ENCODE data around the gene COX18. TPM values are rescaled to one million over a fixed set of nuclear protein-coding genes. Genes with fewer than 3 reads are reported as not detected.

The COX18 gene
- total RNA-seq, 2 donors from 2014 or later, result 31.3 to 47.4 TPM

DNA sequence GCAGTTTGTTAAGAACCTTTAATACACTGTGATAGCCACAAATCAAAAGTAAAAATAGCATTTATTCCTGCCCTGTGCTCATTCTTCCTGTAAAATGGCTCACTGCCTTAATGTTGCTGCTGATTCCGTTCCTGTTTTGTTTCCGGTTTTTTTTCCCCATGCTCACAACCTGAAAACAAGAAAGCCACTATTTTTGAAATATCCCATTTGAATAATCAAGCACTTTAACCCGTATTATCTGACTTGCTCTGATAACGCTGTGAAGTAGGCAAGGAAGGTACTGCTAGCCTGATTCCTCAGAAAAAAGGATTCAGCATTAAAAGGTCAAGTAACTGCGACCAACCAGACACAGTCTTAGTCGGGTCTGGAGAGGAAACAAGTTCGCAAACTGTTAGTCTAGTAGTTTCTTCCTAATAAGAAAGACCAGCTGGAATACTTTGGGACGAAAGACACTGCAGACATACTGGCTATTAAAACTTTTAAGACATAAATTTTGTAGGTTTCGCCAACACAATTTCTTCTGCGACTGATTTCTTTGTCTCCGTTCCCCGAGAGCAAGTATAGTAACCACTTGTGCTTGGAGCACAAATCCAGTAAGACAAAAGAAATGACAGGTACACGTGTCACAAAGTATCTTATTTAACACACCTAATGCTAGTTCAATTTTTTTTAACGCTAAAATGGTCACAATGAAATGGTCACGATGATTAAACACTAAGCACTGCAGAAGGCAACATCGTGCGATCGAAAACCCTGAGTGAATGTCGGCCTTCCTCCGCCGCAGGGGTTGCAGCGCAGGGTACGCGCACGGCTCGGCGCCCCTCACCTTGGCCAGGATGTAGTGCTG, 802 bp downstream of the COX18 start:
- H3K9me3 ChIP-seq, result no peaks in the 10 kb centered on the region
- WGBS, result under 1% methylated on average over 26 of the region's 27 CpGs
- no peak for TF ChIP-seq POLR2A (IDR thresholded peaks at IDR 0.05)
- peak; percentile 17 for TF ChIP-seq POLR2AphosphoS5 (IDR thresholded peaks at IDR 0.05)
- no peak for TF ChIP-seq CTCF (IDR thresholded peaks at IDR 0.05)
- peak overlapping the region; percentile 85 to 90 for H3K4me3 ChIP-seq
- H3K27me3 ChIP-seq (replicated peaks; ENCODE audit: insufficient read depth), result no peaks in the 10 kb centered on the region
- intact Hi-C loops (cut with DNase I), result loop anchor here (1.0 kb wide), 1 partner anchor 191 kb away; no protein-coding TSS in a partner anchor
- no peaks in the 10 kb centered on the region for H3K4me1 ChIP-seq (replicated peaks)
- peak overlapping the region; percentile 89 to 91 for H3K27ac ChIP-seq
- no peak for DNase-seq (ENCODE audit: low spot score)
- no peaks in the 10 kb centered on the region for H3K36me3 ChIP-seq

DNA sequence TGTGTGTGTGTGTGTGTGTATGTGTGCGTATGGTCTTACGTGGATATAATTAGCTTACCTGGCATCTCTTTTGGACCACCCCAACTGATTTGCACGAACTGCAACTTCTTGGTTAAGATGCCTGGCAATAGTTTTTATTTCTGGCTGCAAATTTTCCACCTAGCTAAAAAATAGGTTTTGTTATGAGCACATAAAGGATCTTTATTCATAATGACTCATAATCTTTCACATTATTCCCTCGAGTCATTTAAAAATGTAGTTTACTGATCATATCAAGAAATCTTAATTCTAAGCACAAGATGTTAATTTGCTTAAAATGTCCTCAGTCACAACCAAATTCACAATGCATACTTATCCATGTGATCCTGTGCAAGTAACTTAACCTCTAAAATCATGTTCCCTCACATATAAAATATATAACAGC, 1.5 kb downstream of the COX18 start:
- intact Hi-C loops (cut with DNase I), result no loop called here
- 29% methylated on average over 4 of the region's 4 CpGs for WGBS
- TF ChIP-seq POLR2A (IDR thresholded peaks at IDR 0.05) (no peak), CTCF (IDR thresholded peaks at IDR 0.05) (no peak), POLR2AphosphoS5 (IDR thresholded peaks at IDR 0.05) (no peak)
- Histone ChIP-seq H3K4me1 (replicated peaks) (no peaks in the 10 kb centered on the region), H3K9me3 (no peaks in the 10 kb centered on the region), H3K36me3 (no peaks in the 10 kb centered on the region), H3K27me3 (replicated peaks; ENCODE audit: insufficient read depth) (no peaks in the 10 kb centered on the region), H3K4me3 (peak overlapping the region; percentile 85 to 90), H3K27ac (peak overlapping the region; percentile 89 to 91)
- DNase-seq (ENCODE audit: low spot score), result no peak

- TF ChIP-seq CTCF (IDR thresholded peaks at IDR 0.05), result no peak
- TF ChIP-seq POLR2A (IDR thresholded peaks at IDR 0.05), result no peak
- no peak for TF ChIP-seq POLR2AphosphoS5 (IDR thresholded peaks at IDR 0.05)
- H3K4me3 ChIP-seq, result no peak overlapping the region
- no peak overlapping the region for H3K27ac ChIP-seq
- H3K9me3 ChIP-seq, result no peaks in the 10 kb centered on the region
- WGBS, result 94% methylated on average over 2 of the region's 2 CpGs
- intact Hi-C loops (cut with DNase I), result no loop called here
- DNase-seq (ENCODE audit: low spot score), result no peak
- no peaks in the 10 kb centered on the region for H3K27me3 ChIP-seq (replicated peaks; ENCODE audit: insufficient read depth)
- H3K4me1 ChIP-seq (replicated peaks), result no peaks in the 10 kb centered on the region
- H3K36me3 ChIP-seq, result no peaks in the 10 kb centered on the region
These were observed 2.6 kb downstream of the COX18 start for GRCh38 chr4:73066928-73067327.

DNA sequence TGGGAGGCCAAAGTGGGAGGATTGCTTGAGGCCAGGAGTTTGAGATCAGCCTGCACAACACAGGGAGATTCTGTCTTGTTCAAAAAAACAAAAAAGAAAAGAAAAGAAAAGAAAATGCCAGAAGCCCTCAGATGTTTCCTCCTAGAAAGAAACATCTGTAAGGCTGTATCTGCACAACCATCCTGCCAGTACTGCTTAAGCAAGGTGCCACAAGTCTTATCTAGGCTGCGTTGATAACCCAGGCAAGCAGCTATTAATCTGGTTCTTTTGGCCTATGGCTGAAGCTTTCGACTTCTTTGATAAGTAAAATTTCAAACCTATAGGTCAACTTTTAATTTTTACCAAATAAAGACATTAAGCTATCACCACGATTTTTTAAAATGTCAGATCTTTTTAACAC, 3.1 kb downstream of the COX18 start:
- H3K9me3 ChIP-seq, result no peaks in the 10 kb centered on the region
- no peaks in the 10 kb centered on the region for H3K27me3 ChIP-seq (replicated peaks; ENCODE audit: insufficient read depth)
- no peak overlapping the region for H3K27ac ChIP-seq
- H3K36me3 ChIP-seq, result no peaks in the 10 kb centered on the region
- DNase-seq (ENCODE audit: low spot score), result no peak
- H3K4me1 ChIP-seq (replicated peaks), result no peaks in the 10 kb centered on the region
- intact Hi-C loops (cut with DNase I), result no loop called here
- H3K4me3 ChIP-seq, result no peak overlapping the region
- TF ChIP-seq CTCF (IDR thresholded peaks at IDR 0.05) (no peak), POLR2A (IDR thresholded peaks at IDR 0.05) (no peak), POLR2AphosphoS5 (IDR thresholded peaks at IDR 0.05) (no peak)
- WGBS, result 92% methylated on average over 3 of the region's 3 CpGs

GRCh38 chr4:73064536-73064935, 5.0 kb downstream of the COX18 start:
- intact Hi-C loops (cut with DNase I), result no loop called here
- Histone ChIP-seq H3K9me3 (no peaks in the 10 kb centered on the region), H3K4me1 (replicated peaks) (no peaks in the 10 kb centered on the region), H3K36me3 (no peaks in the 10 kb centered on the region), H3K27ac (no peak overlapping the region), H3K4me3 (no peak overlapping the region), H3K27me3 (replicated peaks; ENCODE audit: insufficient read depth) (no peaks in the 10 kb centered on the region)
- DNase-seq (ENCODE audit: low spot score), result no peak
- WGBS, result 80% methylated on average over 4 of the region's 4 CpGs
- TF ChIP-seq POLR2AphosphoS5 (IDR thresholded peaks at IDR 0.05) (no peak), CTCF (IDR thresholded peaks at IDR 0.05) (no peak), POLR2A (IDR thresholded peaks at IDR 0.05) (no peak)
